Skin epidermis (tissue), 12 donors: Measurements from ENCODE around the gene GSG1L.

Source experiments
- H3K27ac ChIP-seq, 21 experiments: fragments of 200-600 bp; sonication (generic) in 11 of 21; one replicate each; pipeline ENCODE4 v1.5.0; 2020; ENCODE audit warnings: mild to moderate bottlenecking in 3 of 21, inconsistent platforms in 2 of 21, moderate library complexity in 2 of 21
- H3K4me3 ChIP-seq, 7 experiments: fragments of 200-600 bp; sonication (generic) in 2 of 7; one replicate each; pipeline ENCODE4 v1.5.0; 2020; ENCODE audit warnings: inconsistent platforms in 2 of 7, mild to moderate bottlenecking in 2 of 7, moderate library complexity in 1 of 7

The GSG1L gene

DNA sequence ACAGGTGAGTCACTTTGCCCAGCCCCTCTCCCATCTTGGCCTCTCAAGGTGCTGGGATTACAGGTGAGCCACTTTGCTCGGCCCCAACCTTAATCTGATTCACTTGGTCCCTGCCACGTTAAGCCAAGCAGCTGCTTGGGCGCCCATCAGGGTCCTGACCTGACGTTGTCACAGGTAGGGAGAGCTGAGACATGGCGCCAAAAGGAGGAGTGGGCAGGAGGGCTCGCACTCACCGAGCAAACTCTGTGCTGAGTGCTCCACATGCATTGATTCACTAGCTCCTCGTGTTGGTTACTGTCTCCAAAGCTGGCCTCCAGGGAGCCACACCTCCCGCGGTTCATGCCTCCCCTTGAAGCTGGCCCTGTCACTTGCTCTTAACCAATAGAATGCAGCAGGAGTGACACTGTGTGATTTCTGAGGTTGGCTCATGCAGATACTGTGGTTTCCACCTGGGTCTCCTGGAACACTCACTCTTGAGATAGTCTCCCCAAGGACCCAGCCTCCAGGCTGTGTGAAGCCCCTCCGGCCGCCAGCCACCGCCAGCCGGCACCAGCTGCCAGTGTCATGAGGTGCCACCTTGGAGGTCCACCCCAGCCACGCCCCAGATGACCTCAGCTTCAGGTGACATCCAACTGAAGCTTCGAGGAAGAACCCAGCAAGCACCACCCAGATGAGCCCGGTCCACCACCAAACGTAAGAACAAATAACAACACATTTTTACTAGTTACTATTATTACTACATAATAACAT lies 223.0 kb downstream of the GSG1L start:
- no peak overlapping the region for H3K4me3 ChIP-seq
- no peak overlapping the region for H3K27ac ChIP-seq

DNA sequence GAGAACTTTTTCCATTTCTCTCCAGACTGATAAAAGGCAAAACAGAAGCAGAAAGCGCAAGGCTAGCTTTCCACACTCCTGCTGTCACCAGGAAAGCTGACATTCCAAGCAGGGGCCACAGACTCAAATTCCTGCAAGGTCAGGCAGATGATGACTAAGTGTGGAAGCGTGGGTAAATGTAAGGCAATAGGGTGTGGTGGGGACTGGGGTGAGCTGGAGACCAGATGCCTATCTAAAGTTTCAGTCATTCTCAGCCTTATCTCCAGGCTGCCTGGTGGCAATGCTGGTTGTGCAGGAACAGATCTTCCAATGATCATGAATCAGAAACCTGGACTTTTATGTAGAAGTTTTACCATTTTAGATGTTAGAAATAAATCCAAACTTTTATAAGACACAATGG lies 224.1 kb downstream of the GSG1L start:
- H3K4me3 ChIP-seq = no peak overlapping the region
- no peak overlapping the region for H3K27ac ChIP-seq

DNA sequence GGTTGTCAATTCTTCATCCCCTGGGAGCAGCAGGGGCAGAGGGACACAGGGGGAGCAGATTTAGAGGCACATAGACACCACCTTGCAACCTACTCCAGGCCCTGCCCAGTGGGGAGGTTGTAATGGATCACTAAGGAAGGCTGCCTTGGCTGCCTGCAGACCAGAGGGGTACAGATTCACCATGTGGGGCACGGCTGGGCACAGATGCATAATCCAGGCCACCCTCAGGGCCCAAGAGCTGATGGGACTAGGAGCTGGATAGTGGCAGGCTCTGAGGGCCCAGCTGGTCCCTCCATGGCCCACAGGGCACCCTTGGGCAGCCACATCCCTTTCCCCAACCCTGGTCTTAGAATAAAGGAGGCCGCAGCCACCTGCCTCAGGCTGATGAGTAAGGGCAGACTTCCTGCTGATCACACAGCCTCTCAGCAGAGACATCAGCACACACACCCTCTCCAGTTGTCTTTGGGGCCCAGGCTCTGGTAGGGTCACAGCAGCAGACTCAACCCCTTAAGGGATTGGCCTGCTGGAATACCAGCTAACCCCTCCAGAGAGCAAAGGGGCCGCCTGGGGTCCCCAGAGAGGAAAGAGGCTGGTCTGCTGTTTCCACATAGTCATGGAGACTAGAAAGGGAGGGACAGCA lies 224.9 kb downstream of the GSG1L start:
- Histone ChIP-seq H3K4me3 (no peak overlapping the region), H3K27ac (no peak overlapping the region)

DNA sequence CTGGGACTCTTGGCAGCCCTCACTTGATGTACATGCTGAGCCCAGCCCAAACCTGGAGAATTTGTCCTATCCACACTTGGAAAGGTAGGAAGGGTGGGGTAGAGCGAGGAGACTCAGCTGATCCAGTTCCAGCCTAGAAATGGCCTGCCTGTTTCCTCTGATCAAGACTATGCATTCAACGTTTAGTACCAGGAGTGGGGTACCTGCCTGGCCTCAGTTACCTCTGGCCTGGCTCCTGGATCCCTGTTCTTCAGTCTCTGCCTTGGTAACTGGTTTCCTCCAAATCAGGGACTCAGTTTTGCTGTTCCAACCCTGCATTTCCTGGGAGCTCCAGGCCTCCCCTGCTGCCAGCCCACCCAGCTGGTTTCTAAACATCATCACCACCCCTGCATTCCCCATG lies 233.5 kb downstream of the GSG1L start:
- no peak overlapping the region for H3K27ac ChIP-seq
- no peak overlapping the region for H3K4me3 ChIP-seq

DNA sequence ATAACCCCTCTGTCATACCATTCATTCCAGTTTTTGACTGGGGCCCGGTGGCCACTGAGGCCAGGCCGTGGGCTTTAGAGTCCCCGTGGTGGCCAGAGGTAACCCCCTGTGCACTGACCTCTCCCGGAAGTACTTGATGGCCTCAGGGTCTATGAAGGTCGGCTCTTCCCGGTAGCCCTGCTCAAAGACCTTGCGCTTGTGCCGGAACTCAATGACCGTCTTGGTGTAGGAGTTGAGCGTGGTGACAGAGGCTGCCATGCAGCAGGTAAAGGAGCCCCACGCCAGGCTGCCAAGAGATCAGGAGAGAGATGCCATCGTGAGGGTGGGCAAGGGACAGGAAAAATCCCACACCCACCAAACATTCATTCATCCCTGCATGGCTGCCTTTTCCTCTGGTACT lies 234.8 kb downstream of the GSG1L start:
- Histone ChIP-seq H3K4me3 (no peak overlapping the region), H3K27ac (no peak overlapping the region)

DNA sequence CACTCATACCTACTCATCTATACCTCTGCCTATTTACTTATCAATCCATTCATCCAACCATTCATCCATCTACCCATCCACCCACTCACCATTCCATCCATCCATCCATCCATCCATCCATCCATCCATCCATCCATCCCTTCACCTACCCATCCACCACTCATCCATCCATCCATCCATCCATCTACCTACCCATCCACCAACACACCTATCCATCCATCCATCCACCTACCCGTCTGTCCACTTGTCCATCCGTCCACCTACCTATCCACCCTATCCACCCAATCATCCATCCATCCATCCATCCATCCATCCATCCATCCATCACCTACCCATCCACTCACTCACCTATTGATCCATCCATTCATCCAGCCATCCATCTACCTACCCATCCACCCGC lies 235.7 kb downstream of the GSG1L start:
- Histone ChIP-seq H3K4me3 (no peak overlapping the region), H3K27ac (no peak overlapping the region)

DNA sequence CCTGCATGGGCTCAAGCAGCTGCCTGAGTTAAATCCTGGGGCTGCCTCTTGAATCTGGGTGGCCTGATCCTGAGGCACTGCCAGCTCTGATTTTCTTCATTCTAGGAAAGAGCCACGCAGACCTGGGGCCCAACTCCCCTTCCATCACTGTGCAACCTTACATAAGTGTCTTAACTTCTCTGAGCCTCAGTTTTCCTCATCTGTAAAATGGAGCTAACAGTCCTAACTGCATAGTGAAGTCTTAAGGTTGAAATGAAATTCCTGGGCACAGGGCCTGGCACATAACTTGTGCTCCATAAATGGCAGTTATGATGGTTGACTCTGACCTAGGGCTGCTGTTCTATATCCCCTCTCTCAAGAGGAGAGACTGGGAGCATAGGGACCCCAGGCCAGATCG lies 236.6 kb downstream of the GSG1L start:
- H3K4me3 ChIP-seq = no peak overlapping the region
- no peak overlapping the region for H3K27ac ChIP-seq

DNA sequence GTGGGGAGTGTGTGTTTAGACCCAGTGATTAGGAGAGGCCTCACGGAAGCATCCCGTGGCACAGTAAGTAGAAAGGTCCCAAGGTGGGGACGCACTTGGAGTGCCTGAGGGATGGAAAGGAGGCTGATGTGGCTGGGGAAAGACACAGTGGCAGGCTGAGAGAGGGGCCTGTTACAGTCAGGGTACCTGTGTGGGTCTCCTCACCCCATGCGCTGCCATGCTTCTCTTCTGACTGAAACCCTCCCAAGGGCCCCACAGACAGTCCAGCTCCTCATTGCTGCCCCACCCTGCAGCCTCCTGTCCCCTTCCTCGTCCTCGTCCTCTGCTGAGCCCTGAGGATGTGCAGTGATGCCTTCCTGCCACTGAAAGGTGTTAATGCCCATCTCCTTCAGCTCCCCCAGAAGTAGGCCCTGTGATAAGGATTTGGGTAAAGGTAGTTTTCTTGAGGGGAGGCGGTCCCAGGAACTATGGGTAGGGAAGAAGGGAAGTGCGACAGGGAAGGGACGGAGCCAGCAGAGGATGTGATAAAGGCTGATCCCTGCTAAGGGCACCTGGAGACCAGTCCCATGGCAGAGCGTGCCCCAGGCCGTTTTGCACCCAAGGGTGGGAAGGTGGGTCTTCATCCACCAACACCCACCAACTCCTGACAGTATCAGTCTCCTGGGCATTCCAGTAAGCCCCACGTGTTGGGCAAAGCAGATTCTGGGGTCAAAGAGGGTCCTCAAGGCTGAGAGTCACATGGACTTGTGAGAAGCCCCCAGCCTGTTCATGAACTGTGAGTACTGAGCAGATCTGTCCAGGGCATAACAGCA lies 237.2 kb downstream of the GSG1L start:
- H3K4me3 ChIP-seq = no peak overlapping the region
- no peak overlapping the region for H3K27ac ChIP-seq

DNA sequence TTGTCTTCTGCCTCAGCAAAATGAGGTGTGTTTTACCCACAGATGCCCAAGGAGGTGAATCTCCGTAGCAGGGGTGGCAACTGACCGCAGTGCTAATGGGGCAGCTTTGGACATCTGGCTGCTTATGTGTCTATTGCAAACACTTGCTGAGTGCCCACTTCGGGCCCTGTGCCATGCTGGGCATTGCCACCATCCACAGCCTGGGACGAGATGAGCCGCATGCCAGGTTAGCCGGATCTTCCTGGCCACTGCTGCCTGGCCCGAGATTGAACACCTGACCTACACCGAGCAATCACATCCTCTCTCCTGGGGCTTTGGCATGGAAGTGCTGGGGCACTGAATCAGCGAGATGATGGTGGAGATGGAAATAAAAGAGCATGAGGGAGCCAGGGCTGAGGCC lies 238.7 kb downstream of the GSG1L start:
- Histone ChIP-seq H3K27ac (no peak overlapping the region), H3K4me3 (no peak overlapping the region)

DNA sequence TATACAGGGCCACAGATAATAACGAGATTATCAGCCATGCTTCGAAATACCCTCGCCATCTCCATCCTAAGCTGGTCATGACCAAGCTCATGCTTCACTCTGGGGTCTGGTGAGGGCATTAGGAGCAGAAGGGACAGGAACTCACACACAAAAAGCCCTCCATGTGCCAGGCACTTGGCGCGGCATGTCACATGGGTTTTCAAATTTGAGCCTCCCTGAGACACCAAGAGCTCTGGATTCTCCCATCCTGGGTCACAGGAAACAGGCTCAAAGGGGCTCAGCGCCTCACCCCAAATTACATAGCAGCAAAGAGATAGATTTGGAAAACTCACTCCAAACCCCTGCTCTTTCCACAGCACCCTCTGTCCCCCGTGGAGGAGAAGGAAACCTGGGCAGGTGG lies 239.5 kb downstream of the GSG1L start:
- H3K27ac ChIP-seq = no peak overlapping the region
- no peak overlapping the region for H3K4me3 ChIP-seq

DNA sequence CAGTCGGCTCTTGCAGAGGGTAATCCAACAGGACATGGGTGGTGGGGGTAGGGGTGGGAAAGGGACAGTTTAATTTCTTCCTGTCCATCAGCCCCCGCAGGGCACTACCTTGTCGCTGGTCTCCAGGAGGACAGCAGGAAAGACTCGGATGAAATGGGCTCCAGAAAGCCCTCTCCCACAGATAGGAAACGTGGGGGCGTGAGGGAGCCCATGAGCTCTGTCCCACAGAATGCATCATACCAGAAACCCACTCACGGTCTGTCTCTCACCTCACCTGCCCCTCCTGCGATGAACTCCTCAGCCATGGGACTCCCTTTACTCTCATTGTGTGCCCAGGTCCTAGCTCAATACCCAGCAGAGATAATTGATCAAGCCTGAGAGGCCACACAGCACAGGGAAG lies 240.1 kb downstream of the GSG1L start:
- no peak overlapping the region for H3K27ac ChIP-seq
- no peak overlapping the region for H3K4me3 ChIP-seq

DNA sequence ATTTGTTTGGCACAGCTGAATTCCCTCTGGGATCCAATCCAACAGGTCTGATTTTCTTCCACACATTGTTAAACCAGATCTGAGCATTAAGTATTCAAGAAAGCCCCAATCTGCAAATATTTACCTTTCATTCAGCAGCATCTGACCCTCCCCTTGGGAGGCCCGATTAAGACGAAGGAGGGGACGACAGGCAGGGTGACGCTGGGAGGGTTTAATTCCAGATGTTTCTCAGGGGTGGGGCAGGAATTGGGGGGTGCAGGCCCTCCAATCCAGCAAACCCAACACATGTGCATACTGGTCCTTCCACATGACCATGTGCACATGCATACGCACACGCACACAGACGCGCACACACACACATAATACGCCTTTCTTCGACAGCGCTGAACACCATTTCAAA lies 240.5 kb downstream of the GSG1L start:
- H3K4me3 ChIP-seq = no peak overlapping the region
- H3K27ac ChIP-seq = no peak overlapping the region

DNA sequence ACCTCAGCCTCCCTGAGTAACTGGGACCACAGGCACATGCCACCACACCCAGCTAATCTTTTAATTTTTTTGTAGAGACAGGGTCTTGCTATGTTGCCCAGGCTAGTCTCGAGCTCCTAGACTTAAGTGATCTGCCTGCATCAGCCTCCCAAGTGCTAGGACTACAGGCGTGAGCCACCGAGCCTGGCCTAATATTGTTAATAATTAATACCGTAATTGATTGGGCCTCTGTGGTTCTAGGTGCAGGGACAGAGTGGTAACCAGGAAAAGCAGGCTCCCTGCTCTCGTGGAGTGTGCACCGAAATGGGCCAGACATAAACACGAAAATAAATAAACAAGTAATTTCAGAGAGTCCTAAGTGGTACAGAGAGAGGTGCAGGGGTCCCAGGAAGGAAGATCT lies 241.0 kb downstream of the GSG1L start:
- no peak overlapping the region for H3K27ac ChIP-seq
- H3K4me3 ChIP-seq = no peak overlapping the region

DNA sequence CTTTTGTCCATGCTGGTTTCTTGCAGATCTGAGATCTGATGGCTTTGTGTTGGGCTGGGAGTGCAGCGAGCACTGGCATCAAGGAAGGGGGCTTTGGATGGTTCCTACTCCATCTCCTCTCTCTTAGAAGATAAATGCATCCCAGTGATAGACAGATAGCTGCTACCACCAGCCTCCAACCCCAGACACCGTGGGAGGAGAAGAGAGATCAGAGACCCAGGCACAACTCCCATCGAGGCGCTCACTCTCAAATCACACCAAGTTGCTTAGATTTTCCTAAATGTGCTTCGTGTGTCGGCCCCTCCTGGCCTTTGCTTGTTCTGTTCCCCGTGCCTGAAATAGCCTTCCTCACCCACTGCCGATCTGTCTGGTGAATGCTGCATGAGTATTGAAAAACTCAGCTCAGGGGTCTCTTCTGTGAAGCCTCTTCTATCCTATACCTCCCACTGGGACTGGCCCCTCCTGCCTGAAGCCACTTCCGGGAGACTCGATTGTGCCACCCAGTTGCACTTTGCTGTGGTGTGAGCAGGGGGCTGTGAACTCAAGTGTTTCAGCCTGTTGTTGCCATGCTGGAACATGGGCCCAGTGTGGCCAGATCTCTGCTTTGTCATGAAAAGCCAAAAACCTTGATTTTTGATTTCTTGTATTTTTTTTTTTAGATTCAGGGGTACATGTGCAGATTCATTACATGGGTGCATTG lies 242.7 kb downstream of the GSG1L start:
- no peak overlapping the region for H3K27ac ChIP-seq
- no peak overlapping the region for H3K4me3 ChIP-seq

DNA sequence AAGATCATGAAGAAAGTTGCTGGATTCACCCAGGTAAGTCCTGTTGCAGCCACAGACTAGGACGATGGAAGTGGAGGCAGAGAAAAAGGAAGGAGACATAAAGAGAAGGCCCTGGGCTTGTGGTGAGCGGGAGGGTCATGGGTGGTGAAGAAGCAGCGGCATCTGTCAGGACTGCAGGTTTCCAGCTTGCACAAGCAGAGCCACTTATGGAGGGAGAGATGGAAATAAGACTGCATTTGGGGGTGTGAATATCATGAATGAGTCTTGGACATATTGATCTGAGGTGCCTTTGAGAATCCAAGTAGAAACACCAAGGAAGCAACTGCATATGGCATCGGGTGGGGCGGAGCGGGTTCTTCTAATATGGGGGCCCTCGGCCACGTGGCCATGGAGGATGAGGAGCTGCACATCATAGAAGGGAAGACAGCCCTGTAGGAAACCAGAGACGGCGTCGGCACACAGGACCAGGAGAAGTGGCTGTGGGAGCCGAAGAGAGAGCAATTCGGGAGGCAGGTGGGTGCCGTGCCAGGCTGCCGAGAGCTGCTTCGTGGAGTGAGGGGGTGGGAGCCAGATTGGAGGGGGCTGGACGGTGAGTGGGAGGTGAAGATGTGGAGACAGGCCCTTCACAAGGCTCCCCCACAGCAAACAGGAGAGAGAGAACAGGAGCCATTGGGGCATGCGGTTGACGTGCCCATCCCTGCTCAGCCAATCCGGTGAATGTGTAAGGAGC lies 243.5 kb downstream of the GSG1L start:
- H3K4me3 ChIP-seq = no peak overlapping the region
- no peak overlapping the region for H3K27ac ChIP-seq

DNA sequence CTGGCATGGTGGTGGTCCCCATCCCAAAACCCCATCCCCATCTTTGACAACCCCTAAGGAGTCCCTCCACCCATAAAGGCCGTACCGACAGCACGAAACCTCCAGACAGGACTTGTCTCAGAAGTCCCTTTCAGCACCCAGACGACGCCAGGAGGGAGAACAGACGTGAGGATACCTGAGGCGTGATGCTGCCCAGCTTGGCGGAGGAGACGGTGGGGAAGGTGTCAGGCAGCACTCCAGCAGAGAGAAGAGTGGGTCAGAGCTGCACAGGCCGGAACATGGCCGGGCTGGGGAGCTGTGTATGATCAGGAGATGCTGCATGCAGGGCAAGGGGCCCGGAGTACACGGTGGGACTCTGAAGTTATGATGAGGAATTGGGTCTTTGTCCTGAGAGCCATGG lies 244.2 kb downstream of the GSG1L start:
- Histone ChIP-seq H3K27ac (no peak overlapping the region), H3K4me3 (no peak overlapping the region)

DNA sequence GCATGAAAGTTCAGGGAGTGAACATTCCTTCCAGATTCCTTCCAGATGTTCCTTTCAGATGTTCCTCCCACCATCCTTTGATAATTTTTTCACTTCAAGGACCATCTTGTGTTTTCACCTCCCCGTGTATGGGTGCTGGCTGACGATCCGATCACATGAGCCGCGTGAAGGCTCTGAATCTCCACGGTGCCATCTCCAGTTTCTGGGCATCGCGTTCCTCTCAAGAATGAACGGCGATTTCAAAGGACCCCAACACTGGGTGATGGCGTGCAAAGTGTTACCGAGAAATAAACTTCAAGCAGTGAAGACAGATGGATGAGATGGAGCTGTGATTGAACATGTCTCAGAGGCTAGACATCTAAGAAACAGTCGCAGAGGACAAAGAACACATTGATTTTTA lies 245.3 kb downstream of the GSG1L start:
- Histone ChIP-seq H3K4me3 (no peak overlapping the region), H3K27ac (no peak overlapping the region)

DNA sequence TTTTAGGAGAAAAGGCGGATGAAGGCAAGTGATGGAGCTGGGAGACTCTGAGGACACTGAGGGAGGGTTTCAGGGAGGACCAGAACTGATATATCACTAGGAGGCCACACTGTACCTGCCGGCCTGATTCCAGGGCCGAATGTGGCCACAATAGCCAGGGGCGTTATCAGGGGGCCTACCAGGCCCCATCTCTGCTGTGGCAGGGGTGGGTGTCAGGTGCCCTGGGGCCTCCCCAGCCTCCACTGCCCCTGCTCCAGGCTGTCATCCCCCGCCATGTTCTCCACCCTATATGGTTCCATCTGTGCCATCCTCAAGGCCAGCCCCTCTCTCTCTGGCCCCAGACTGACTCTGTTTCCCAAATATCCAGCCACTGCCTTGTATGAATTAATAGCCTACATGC lies 246.5 kb downstream of the GSG1L start:
- no peak overlapping the region for H3K27ac ChIP-seq
- H3K4me3 ChIP-seq = no peak overlapping the region

DNA sequence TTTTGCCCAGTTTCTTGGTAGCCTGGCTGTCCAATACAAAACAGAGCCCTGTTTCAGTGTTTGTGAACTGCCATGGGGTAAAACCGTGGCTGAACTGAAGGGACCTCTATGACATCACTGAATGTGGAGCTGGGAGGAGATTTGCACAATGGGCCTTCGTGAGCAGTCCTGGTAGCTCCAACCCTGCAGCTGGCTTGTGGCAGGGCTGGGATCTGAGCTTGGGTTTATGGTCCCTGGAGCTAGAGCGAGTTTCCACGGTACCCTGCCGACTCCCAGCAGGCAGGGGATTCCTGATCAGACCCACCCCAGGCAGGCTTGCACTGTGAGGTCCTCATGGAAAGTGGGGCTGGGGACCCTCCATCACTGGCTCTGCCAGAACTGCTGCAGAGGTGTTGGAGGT lies 247.0 kb downstream of the GSG1L start:
- no peak overlapping the region for H3K4me3 ChIP-seq
- no peak overlapping the region for H3K27ac ChIP-seq

DNA sequence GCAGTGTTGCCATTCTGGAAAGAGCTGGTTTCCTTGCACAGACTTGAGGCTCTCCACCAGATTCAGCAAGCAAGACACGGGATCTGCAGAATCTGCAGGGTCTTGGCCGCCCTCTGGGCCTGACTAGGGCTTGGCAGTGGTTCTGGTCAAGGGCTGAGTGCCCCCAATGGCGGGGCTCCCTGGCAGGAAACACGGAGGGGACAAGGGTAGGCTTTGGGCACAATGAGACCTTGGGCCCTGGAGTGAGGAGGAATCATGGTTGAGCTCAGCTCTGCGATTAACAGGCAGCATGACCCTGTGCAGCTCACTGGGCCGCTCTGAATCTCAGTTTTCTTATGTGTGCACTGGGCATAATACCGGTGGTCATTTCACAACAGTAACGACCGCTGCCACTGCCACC lies 249.9 kb downstream of the GSG1L start:
- H3K4me3 ChIP-seq = no peak overlapping the region
- H3K27ac ChIP-seq = no peak overlapping the region
